Measurements from ENCODE around the gene RALGPS2.

Gene RALGPS2, protein sequence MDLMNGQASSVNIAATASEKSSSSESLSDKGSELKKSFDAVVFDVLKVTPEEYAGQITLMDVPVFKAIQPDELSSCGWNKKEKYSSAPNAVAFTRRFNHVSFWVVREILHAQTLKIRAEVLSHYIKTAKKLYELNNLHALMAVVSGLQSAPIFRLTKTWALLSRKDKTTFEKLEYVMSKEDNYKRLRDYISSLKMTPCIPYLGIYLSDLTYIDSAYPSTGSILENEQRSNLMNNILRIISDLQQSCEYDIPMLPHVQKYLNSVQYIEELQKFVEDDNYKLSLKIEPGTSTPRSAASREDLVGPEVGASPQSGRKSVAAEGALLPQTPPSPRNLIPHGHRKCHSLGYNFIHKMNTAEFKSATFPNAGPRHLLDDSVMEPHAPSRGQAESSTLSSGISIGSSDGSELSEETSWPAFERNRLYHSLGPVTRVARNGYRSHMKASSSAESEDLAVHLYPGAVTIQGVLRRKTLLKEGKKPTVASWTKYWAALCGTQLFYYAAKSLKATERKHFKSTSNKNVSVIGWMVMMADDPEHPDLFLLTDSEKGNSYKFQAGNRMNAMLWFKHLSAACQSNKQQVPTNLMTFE

DNA sequence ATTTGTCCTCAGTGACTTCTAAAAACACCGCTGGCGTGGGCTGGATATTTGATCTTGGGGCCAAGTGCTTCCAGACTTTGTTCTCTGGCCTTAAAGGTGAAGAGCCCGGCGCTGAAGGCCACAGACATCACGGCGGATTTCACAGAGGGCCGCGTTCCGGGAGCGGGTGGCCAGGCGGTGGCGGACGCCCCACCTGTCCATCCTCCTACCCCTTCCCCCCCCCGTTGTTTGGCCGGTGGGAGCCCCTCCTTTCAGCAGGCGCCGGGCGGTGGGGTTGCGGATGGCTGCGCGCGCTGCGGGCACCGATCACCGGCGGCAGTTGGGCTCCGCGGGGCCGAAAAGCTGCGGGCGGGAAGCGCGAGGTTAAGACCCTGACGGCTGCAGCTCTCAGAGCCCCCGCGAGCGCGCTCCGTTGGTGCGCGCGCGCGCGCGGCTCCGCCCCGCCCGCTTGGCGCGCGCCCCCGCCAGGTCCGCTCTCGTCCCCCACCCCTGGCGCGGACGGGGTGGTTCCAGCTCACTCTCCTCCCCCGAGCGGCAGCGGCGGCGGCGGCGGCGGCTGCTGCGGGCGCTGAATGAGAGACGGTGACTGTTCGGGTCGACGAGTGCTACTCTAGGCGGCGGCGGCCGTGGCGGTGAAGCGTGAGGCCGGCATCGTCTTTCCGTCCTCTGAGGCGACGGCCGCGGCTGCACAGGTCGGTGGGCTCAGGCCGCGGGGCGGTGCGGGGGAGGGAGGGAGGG, at the start of gene RALGPS2:
Gene RALGPS2 (plus strand): TSS at position 517 of the 738 bp plus-strand sequence. CDS start 51,521 bp downstream, outside the sequence.
- DNase-seq (ENCODE audit: low read depth in 3 of 3, low spot score in 1 of 3): peak; percentile 7 to 49 (median 38)

DNA sequence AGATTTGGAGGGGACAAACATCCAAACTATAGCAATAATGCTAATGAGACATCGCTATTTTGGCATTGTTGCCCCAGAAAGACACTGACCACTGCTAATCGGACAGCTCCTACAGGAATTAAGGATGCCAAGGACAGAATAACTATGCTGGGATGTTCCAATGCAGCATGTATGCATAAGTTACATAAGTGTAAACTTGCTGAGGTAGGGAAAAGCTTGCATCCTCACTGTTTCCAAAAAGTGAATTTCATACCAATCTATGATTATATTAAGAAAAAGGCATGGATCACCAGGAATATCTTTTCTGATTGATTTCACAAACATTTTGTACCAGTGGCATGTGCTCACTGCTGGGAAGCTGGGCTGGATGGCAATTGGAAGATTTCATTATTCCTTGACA, 45.8 kb upstream of the RALGPS2 start:
- no peak for DNase-seq (ENCODE audit: low read depth in 3 of 3, low spot score in 1 of 3)

DNA sequence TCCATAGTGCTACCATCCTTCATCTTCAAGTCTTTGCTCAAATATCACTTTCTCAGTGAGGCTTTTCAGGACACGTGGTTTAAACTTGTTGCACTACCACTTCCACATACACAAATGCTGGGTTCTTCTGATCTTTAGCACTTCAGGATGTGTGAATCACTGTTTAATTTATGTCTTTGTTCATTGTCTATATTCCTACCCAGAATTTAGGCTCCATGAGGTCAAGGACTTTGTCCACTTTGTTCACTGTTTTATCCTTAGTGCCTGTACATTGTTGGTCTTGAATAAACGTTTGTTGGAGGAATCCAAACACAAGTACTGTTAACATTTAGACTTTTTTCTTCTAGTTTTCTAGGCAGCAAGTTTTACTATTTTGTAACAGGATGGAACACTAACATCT, 42.6 kb upstream of the RALGPS2 start:
- no peak for DNase-seq (ENCODE audit: low read depth in 3 of 3, low spot score in 1 of 3)

DNA sequence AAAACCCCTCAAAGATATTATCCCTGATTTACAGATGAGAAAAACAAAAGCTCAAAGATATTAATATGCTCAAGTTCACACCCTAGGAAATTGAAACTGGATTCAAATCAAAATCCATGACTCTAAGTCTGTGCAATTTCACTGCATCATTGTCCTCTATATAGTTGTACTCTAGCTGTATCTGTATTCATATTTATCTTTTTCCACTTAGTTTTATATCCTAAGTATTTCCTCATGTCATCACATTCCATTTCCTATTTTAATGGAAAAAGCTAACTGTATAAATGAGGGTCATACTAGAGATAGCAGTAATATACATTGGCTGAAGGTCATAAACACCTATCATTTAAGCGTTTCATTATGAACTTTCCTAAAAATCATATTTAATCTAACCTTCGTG, 42.2 kb upstream of the RALGPS2 start:
- no peak for DNase-seq (ENCODE audit: low read depth in 3 of 3, low spot score in 1 of 3)

DNA sequence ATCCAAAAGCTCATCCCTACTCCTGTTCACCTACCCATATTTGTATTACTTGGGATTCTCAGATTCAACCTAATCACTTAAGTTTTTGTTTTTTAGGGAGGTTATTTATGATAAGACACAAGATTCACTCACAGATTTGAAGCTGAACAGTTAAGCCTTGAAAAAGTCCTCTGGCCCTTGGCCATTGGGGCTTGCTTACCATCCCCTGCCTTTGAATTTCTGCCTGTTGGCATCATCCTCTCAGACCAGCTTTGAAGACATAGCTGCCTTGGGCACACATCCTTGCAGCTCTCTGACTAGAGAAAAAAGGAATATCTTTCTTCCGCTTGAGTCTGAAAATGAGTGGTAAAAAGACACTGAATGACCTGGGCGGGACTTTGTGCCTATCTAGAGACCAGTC, 41.8 kb upstream of the RALGPS2 start:
- no peak for DNase-seq (ENCODE audit: low read depth in 3 of 3, low spot score in 1 of 3)

DNA sequence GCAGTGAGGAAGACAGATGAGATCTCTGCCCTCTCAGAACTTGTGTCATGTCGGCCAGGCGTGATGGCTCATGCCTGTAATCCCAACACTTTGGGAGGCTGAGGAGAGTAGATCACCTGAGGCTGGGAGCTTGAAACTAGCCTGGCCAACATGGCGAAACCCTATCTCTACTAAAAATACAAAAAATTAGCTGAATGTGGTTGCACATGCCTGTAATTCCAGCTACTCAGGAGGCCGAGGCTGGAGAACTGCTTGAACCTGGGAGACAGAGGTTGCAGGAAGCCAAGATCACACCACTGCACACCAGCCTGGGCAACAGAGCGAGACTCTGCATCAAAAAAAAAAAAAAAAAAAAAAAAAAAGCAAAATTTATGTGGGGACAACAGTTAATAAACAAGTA, 40.9 kb upstream of the RALGPS2 start:
- no peak for DNase-seq (ENCODE audit: low read depth in 3 of 3, low spot score in 1 of 3)

DNA sequence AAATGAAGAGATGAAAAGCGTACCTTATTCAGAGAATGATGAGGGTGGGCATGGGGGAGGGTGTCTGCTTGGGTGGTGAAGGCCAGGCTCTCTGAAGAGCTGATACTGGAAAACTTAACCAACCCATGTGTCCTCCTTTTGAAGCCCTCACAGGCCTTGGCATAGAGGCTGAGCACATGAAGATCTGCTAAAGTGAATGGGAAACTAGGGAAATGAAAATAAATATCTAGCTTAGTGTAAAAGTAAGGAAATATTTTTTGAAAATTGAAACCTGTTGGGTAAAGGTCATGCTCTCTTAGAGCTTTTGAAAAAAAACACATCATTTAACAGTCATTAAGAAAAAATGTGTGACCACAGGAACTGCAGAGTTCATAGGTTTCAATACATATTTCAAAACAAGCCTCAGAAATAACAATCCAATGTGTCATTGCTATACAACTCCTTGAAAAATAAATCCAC, 40.5 kb upstream of the RALGPS2 start:
- DNase-seq (ENCODE audit: low read depth in 3 of 3, low spot score in 1 of 3): no peak

DNA sequence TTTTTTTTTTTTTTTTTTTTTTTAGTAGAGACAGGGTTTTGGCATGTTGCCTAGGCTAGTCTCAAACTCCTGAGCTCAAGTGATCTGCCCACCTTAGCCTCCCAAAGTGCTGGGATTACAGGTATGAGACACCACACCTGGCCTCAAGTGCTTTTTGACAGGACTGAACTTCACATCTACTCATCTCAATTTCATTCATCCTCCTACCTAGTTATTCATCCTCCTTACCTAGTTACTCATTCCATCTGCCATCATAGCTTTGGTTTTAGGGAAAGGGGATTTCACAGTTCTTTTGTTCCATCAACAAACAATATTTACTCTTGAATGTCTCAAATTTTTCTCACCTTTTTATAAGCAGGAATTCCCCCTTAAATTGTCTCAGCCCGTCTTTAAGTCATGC, 38.6 kb upstream of the RALGPS2 start:
- no peak for DNase-seq (ENCODE audit: low read depth in 3 of 3, low spot score in 1 of 3)

DNA sequence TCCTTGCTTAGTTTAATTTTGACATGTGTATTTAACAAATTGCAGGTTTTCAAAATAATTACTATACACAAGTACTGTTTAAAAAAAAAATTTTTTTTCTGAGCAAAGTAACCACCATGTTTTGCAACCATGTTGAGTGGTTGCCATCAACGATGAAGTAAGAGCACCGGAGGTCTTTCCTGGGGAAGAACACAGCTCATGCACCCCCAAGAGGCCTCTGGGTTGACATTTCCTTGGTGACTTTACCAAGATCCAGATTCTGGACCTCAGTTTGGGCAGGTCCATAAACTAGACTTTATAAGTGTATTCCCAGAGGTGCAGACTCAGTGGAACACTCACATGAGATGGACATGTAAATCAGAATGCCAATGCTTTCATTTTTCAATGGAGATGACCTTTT, 36.8 kb upstream of the RALGPS2 start:
- no peak for DNase-seq (ENCODE audit: low read depth in 3 of 3, low spot score in 1 of 3)

DNA sequence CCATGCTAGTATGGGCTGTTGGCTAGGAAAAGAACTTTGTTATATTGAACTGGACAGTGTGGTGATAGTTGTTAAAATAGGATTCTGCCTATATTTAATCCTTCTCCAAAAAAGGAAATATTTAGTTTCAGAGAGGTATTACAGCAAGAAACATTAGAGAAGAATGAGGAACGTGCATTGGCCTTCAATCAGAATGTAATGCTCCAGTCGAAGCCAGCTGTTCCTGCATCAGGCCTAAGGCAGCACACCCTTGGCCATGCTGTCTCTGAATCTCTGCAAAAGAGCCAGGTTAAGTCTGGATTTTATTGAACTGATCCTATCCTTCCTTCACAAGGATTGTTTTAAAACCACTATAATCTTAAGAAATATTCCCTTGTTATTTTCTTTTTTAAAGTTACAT, 35.3 kb upstream of the RALGPS2 start:
- DNase-seq (ENCODE audit: low read depth in 3 of 3, low spot score in 1 of 3): no peak

DNA sequence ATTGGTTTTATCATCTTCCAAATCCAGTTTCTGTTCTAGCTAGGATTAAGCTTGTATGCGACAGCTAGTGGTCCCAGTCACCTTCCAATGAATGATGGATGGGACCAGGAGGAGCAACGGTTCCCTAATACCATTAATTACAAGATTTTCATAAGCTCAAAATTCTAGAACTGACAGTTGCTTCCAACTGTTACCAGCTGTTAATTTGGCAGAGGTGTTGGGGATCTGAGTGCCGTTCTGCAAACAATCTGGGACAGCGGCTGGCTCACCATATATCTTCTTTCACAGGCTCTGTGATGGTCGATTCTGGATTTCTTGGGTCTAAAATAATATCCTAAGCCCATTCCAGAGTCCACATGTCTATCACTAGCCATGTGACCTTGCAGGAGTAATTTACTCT, 34.5 kb upstream of the RALGPS2 start:
- no peak for DNase-seq (ENCODE audit: low read depth in 3 of 3, low spot score in 1 of 3)

DNA sequence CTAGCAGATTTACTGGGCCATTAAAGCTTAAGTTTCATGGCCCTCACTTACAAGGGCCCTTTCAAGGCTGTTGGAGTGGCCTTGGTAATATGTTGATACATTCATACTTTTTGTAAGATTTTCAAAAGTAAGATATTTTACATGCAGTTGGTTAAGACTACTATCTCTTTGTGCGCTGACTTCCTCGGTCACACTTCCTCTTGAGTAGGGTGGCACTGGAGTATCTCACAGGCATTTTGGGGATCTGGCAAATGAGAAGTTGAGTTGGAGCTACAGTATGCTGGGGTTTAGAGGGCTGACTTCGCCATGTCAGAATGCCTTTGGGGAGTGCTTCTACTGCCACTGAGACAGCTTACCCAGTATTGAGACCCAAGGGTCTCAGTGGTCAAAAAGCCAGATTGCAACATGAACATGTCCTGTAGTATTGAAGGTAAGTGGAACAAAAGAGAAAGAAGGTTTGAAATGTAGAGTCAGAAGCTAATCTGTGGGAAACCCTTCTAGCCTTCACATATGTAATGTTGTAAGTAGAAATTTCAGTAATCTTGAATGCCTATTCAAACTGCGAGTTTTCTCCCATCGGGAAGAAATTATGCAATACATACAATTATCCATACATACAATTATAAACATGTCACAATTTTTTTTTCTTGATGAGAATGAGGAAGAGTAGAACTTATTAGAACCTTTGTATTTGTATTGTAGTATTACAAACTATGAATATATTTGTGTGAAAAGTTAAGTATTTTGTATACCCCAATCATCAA, 32.3 kb upstream of the RALGPS2 start:
- no peak for DNase-seq (ENCODE audit: low read depth in 3 of 3, low spot score in 1 of 3)

DNA sequence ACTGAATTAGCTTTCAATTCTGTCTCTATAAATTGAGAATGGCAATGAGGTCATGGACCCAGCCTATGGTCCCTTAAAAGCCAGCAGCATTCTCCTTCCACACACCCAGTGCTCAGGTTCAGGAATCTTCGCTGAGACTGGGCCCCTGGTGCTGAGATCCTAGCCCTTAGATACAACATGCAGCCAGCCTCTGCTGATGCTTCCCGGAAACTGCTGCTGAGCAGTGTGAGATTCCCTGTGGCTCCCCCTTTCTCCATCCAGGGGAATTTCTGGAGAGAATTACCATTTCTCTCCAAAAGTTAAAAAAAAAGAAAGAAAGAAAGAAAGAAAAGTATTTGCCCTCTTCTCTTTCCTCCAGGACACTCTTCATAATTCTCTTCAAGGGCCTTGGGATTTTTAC, 31.7 kb upstream of the RALGPS2 start:
- no peak for DNase-seq (ENCODE audit: low read depth in 3 of 3, low spot score in 1 of 3)

DNA sequence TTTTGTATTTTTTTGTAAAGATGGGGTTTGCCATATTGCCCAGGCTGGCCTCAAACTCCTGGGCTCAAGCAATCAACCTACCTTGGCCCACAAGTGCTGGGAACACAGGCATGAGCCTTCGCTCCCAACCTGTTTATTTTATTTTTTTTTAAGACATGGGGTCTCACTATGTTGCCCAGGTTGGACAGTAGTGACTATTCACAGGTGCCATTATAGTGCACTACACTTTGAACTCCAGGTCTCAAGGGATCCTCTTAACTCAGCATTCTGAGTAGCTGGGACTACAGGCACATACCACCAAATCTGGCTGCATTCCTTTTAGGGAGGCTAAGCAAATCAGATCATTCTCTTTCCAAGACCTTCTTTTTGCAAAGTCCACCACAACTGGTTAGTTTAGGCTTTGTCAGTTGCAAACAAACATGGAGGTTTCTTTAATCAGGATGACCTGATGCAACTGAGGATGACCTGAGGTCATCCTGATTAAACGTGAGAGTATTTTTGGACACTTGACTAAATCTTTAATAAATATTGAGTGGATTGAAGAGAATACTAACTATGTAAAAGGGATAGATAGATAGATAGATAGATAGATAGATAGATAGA, 30.0 kb upstream of the RALGPS2 start:
- no peak for DNase-seq (ENCODE audit: low read depth in 3 of 3, low spot score in 1 of 3)

DNA sequence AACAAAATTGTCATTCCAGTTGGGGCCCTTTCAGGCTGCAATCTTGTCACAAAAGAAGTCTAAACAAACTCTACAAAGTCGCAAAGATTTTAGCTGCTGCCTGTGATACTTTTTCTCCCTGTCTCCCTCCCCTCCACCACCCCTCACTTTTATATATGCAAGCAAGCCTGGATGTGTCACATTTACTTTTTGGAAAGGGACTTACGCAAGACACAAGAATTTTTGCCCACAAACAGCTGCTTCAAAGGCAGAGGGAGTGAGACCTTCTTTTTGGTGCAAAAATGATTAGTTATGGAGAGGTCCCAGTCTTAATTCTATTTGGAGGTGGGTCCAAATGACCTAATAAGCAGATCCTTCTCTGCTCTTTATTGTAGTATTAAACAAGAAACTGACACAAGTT, 22.9 kb upstream of the RALGPS2 start:
- DNase-seq (ENCODE audit: low read depth in 3 of 3, low spot score in 1 of 3): no peak

DNA sequence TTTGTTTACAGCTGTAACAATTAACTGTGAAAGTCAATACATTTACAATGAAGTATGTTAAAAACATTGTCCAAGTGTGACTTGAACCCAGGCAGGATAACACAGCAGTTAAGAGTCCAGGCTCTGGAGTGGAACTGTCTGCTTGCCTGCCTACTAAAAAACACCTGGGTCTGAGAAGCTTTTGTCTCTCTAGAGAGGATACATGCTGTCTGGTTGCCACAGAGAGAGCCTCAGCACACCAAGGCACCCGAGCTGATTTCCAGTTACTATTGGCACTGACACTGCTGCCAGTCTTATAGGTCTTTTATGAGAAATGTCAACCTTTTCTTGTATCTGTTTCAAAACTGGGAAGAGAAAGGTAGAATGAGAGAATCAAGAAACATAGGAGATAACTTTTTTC, 20.2 kb upstream of the RALGPS2 start:
- DNase-seq (ENCODE audit: low read depth in 3 of 3, low spot score in 1 of 3): no peak

DNA sequence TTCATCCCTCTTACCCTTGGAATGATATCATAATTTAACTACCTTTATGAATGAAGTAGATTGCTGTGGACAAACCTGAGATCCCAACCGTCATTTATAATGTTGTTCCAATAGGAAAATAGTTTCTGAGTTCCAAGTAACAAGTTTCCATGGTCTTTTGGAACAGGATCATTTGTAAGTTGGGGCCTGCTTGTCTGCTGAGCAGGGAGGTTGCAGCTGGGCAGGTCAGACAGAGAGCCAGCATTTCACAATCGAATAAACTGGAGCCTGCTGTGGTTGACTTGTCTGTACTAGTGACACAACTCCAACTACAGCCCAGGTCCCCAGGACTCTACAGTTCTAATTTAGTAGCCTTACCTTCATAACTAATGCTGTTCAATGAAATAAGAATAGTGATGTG, 18.6 kb upstream of the RALGPS2 start:
- no peak for DNase-seq (ENCODE audit: low read depth in 3 of 3, low spot score in 1 of 3)

DNA sequence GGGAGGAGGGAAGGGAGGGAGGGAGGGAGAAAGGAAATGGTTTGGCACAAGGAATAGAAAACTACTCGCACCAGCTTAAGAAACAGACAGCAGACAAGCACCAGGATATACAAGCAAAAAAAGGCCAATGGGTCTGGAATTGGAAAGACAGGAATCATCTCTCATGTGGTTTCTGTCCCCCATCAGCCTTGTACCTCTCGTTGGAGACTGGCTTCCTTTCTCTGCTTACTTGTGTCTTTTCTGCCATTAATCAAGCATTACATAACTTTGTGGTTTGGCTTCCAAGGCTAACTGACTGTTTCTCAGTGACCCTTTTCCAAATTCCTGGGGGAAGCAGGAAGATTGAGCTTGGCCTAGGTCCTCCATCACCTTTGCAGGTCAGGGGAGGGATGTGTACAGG, 11.8 kb upstream of the RALGPS2 start:
- no peak for DNase-seq (ENCODE audit: low read depth in 3 of 3, low spot score in 1 of 3)

DNA sequence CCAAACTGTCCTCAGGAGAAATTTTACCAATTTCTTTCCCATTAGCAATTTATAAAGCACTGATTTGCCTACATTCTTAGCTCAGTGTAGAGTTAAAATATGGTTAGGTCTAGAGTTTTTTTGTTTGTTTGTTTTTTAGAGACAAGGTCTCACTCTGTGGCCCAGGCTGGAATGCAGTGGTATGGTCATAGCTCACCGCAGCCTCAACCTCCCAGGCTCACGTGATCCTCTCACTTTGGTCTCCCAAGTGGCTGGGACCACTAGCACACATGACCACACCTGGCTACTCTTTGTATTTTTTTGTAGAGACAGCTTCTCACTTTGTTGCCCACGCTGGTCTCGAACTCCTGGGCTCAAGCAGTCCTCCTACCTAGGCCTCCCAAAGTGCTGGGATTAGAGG, 10.6 kb upstream of the RALGPS2 start:
- no peak for DNase-seq (ENCODE audit: low read depth in 3 of 3, low spot score in 1 of 3)

DNA sequence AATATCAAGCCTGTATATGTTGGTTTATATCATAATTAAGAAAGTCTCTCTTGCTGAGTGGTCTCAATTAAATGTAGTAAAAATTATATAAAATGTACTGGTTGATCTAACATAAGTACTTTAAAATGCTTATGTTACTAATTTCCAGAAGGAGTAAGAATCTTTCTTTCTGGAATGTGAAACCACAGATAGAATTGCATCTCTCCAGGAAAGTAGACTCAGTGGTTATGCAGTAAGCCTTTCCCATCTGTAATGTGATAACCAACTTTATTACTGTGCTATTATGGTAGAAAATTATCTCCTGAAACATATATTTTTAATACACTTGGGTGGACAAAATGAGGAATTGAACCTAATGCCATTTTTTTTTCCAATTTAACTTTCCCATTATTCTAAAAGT, 8.9 kb upstream of the RALGPS2 start:
- DNase-seq (ENCODE audit: low read depth in 3 of 3, low spot score in 1 of 3): no peak

DNA sequence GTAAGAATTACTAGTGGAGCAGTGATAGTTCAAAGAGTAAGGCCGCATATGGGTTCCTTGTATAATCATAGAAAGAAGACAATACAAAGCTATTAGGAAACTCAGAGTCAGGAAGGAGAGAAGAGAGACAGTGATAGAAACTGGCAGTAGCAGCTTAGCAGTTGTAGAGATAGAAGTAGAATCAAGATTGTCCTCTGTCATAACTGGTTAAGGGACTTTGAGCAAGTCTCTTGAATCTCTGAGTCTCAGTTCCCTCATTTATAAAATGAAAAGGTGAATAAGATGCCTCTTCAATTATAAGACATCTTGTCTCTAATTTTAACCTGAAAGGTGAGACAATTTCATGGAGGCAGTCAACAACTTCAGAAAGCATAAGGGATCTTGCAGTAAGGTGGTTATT, 6.5 kb upstream of the RALGPS2 start:
- no peak for DNase-seq (ENCODE audit: low read depth in 3 of 3, low spot score in 1 of 3)
